HFFc6 (cell line): Measurements from ENCODE around the gene RNASET2. TPM values are rescaled to one million over a fixed set of nuclear protein-coding genes. Genes with fewer than 3 reads are reported as not detected.
"Not testable (repeated sequence)": the region's sequence is repeated elsewhere in the genome, so short reads cannot be mapped to it uniquely, and the experiment has no call there.

Experiments
- DNase-seq: peaks from one replicate; pipeline ENCODE4 v3.0.0-alpha.2; 2018
- H3K27ac Mint-ChIP-seq: 2 replicates; pipeline ENCODE4 v1.8.0; 2020; ENCODE audit warnings: mild to moderate bottlenecking, mixed read lengths
- H3K27me3 Mint-ChIP-seq: 2 replicates; pipeline ENCODE4 v1.8.0; 2021; ENCODE audit warnings: mild to moderate bottlenecking, moderate library complexity, mixed read lengths; ENCODE audit not compliant: insufficient read depth
- H3K36me3 Mint-ChIP-seq: 2 replicates; pipeline ENCODE4 v1.8.0; 2021; ENCODE audit warnings: low read depth, mixed read lengths
- H3K4me1 Mint-ChIP-seq: 2 replicates; pipeline ENCODE4 v1.8.0; 2020; ENCODE audit warnings: low read depth, mixed read lengths
- H3K4me3 Mint-ChIP-seq: 2 replicates; pipeline ENCODE4 v1.8.0; 2020; ENCODE audit warnings: mild to moderate bottlenecking, moderate library complexity, mixed read lengths
- H3K9me3 Mint-ChIP-seq: 2 replicates; pipeline ENCODE4 v1.8.0; 2020; ENCODE audit warnings: mild to moderate bottlenecking, mixed read lengths
- total RNA-seq, 6 experiments: library from RNA; stranded (reverse); fragmentation: NEBNext Ultra II Directional; extraction: Animal tissue kit (Norgen Biotek cat#: 25700); gene quantifications; 2 replicates in 1 of 6; 3 replicates in 5 of 6; pipeline ENCODE4 v1.2.3, GENCODE V29; 2021
- TF ChIP-seq, protein P1 (sequence below): fragments of 200-600 bp; sonication (generic); IDR thresholded peaks from 2 replicates; pipeline ENCODE4 v1.5.0; 2021; ENCODE audit warnings: antibody characterized with exemption, mild to moderate bottlenecking

The RNASET2 gene
- total RNA-seq, 6 experiments from 2014 or later, result 15.1 to 28.9 (median 16.5) TPM

DNA sequence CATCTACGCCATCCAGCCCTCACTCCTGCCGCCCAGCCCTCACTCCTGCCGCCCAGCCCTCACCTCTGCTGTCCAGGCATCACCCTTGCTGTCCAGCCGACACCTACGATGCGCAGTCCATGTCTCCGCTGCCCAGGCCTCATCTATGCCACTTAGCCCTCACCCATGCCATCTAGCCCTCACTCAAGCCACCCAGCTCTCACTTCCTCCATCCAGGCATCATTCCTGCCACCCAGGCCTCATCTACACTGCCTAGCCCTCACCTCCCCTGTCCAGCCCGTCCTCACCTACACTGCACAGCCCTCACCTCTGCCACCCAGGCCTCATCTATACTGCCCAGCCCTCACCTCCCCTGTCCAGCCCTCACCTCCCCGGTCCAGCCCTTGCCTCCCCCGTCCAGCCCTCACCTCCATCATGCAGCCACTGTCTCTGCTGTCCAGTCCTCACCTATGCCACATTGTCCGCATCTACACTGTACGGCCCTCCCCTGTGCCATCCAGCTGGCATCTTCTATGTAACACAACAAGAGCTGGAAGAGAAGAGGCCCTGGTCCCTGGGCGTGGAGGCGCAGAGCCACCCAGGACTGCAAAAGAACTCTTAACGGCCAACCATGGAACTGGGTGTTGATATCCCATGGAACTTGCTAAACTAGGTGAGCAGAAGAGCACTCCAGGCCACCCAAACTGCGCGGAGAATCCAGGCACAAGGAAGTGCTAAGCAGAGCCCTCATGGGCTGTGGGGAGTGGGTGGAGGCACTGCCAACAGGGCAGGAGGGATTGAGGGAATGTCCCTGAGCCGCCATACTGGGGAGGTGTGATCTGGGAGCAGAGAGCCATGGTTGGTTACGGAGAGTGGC lies 31.0 kb downstream of the RNASET2 start:
- Mint-ChIP-seq H3K36me3 (no peaks in the 10 kb centered on the region), H3K9me3 (peaks cover 2% of the 10 kb centered on the region; the same call in 1 of the 2 replicates), H3K27ac (no peak overlapping the region), H3K27me3 (no peaks in the 10 kb centered on the region; the same call in none of the 2 replicates), H3K4me1 (no peaks in the 10 kb centered on the region), H3K4me3 (no peak overlapping the region)
- TF ChIP-seq, protein P1, sequence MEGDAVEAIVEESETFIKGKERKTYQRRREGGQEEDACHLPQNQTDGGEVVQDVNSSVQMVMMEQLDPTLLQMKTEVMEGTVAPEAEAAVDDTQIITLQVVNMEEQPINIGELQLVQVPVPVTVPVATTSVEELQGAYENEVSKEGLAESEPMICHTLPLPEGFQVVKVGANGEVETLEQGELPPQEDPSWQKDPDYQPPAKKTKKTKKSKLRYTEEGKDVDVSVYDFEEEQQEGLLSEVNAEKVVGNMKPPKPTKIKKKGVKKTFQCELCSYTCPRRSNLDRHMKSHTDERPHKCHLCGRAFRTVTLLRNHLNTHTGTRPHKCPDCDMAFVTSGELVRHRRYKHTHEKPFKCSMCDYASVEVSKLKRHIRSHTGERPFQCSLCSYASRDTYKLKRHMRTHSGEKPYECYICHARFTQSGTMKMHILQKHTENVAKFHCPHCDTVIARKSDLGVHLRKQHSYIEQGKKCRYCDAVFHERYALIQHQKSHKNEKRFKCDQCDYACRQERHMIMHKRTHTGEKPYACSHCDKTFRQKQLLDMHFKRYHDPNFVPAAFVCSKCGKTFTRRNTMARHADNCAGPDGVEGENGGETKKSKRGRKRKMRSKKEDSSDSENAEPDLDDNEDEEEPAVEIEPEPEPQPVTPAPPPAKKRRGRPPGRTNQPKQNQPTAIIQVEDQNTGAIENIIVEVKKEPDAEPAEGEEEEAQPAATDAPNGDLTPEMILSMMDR, result no peak
- DNase-seq, result no peak

DNA sequence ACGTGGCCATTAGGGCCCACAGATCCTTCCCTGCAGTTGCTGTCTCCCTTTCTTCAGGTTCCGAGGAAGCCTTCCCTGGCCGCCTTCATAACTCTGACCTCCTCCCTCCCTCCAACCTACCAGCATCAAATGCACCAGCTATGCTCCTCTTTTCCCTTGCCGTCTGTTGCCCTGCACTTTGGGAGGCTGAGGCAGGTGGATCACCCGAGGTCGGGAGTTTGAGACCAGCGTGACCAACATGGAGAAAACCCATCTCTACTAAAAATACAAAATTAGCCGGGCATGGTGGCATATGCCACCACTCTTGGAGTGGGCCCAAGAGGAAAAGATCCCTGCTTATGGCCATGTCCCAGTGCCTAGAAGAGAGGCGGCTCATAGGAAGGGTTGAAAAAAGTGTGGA lies 31.8 kb downstream of the RNASET2 start:
- Mint-ChIP-seq H3K36me3 (no peaks in the 10 kb centered on the region), H3K27me3 (no peaks in the 10 kb centered on the region; the same call in 1 of the 2 replicates), H3K27ac (no peak overlapping the region), H3K4me3 (no peak overlapping the region), H3K4me1 (no peaks in the 10 kb centered on the region), H3K9me3 (no peaks in the 10 kb centered on the region)
- TF ChIP-seq, protein P1, result no peak
- no peak for DNase-seq

DNA sequence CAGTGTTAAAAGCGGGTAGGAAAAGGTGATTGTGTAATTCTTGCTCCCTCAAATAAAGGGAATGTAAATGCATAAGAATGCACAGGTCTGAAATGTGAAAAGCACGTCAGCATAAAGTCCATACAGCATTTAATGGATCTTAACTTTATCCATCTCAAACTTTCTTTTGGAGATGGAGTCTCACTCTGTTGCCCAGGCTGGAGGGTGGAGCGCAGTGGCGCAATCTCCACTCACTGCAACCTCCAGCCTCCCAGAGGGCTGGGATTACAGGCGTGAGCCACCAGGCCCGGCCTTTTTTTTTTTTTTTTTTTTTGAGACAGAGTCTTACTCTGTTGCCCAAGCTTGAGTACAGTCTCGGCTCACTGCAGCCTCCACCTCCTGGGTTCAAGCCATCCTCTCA lies 33.4 kb downstream of the RNASET2 start:
- no peak overlapping the region for H3K27ac Mint-ChIP-seq
- no peak overlapping the region for H3K4me3 Mint-ChIP-seq
- TF ChIP-seq, protein P1, result no peak
- H3K9me3 Mint-ChIP-seq, result no peaks in the 10 kb centered on the region
- DNase-seq, result no peak
- H3K27me3 Mint-ChIP-seq, result no peaks in the 10 kb centered on the region; the same call in none of the 2 replicates
- H3K4me1 Mint-ChIP-seq, result no peaks in the 10 kb centered on the region
- H3K36me3 Mint-ChIP-seq, result no peaks in the 10 kb centered on the region

DNA sequence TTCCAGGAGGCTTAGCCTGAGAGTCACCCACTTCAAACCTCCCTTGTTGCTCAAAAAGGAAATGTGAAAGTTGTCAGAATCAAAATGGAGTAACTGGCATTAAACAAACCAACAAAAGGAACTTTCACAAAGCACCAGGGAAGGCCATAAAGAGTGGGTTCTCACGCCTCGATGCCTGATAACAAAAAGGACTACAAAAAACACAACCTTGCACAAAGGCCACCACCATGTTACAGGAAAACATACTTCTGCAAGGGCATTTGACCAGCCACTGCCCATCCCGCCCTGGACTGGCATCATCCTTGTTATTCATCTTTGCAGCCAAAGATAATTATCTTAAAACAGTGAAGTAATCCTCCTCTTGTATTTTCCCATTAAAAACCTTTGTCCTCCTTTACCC lies 34.8 kb downstream of the RNASET2 start:
- H3K4me1 Mint-ChIP-seq, result no peaks in the 10 kb centered on the region
- no peak overlapping the region for H3K4me3 Mint-ChIP-seq
- no peaks in the 10 kb centered on the region; the same call in none of the 2 replicates for H3K27me3 Mint-ChIP-seq
- no peaks in the 10 kb centered on the region for H3K36me3 Mint-ChIP-seq
- H3K9me3 Mint-ChIP-seq, result no peaks in the 10 kb centered on the region
- TF ChIP-seq, protein P1, result no peak
- no peak overlapping the region for H3K27ac Mint-ChIP-seq
- no peak for DNase-seq

DNA sequence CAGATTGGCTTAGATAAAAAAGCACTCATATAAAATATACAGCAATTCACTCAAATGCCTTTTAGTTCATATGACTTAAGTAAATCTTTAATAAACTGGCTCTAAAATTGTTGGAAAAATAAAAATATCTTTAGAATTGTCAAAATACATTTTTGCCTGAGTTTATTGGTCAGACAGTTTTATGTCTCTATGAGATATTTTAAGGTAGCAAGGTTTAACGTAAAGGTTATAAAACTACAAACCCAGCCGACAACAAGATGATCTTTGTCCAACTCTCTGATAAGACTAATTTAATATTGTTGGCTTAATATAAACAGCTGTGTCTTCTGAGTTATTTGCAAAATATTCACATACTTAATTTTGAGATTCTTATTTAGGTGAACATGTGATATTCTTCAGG lies 39.5 kb downstream of the RNASET2 start:
- DNase-seq, result no peak
- H3K9me3 Mint-ChIP-seq, result no peaks in the 10 kb centered on the region
- no peaks in the 10 kb centered on the region for H3K36me3 Mint-ChIP-seq
- no peaks in the 10 kb centered on the region for H3K4me1 Mint-ChIP-seq
- no peak overlapping the region for H3K4me3 Mint-ChIP-seq
- H3K27me3 Mint-ChIP-seq, result no peaks in the 10 kb centered on the region; the same call in 1 of the 2 replicates
- TF ChIP-seq, protein P1, result no peak
- no peak overlapping the region for H3K27ac Mint-ChIP-seq

DNA sequence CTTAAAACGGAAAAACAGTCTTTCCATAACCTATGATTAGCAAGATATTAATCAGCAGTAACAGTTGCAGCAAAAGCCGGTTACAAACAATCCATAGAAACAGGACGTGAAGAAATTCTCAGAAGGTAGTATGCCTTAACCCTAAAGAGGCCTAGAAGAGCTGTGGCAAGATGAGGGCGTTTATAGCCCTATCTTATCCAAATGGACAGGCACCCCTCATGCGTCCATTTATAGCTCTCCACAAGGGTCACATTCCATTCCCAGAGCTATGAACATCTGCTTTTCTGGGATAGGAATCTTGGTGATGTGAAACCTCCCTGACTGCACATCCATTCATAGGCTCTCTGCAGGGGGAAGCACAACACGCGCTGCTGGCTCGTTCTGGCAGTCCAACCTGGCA lies 40.9 kb downstream of the RNASET2 start:
- not testable (repeated sequence) for H3K4me1 Mint-ChIP-seq, H3K4me3 Mint-ChIP-seq, DNase-seq, H3K36me3 Mint-ChIP-seq, H3K9me3 Mint-ChIP-seq, H3K27me3 Mint-ChIP-seq, H3K27ac Mint-ChIP-seq

DNA sequence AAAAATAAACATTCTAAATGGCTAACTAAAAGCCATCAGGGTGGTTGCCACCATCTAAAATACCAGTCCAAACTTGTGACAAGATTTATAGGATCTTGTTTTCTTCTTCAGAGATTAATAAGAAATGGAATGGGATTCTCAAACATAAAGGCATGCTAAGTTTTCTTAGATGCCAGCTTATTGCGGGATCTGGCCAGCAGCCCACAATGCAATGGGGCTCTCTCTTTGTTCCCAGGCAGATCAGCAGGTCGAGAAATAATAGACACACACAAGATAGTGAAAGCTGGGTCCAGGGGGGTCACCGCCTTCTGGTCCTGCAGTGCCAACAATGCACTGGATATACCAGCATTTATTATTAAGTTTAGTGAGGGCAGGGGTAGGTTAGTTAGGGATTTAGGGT lies 41.4 kb downstream of the RNASET2 start:
- not testable (repeated sequence) for H3K9me3 Mint-ChIP-seq, H3K4me1 Mint-ChIP-seq, H3K27ac Mint-ChIP-seq, DNase-seq, H3K27me3 Mint-ChIP-seq, H3K36me3 Mint-ChIP-seq, H3K4me3 Mint-ChIP-seq
